GM10847 (cell line): ENCODE data around the gene ZNF785.

Experiments used
- POLR2A ChIP-seq: IDR thresholded peaks from 2 replicates; pipeline ENCODE4 v1.6.1; 2011; ENCODE audit not compliant: insufficient read length; ENCODE audit errors: extremely low read depth

Gene ZNF785

DNA sequence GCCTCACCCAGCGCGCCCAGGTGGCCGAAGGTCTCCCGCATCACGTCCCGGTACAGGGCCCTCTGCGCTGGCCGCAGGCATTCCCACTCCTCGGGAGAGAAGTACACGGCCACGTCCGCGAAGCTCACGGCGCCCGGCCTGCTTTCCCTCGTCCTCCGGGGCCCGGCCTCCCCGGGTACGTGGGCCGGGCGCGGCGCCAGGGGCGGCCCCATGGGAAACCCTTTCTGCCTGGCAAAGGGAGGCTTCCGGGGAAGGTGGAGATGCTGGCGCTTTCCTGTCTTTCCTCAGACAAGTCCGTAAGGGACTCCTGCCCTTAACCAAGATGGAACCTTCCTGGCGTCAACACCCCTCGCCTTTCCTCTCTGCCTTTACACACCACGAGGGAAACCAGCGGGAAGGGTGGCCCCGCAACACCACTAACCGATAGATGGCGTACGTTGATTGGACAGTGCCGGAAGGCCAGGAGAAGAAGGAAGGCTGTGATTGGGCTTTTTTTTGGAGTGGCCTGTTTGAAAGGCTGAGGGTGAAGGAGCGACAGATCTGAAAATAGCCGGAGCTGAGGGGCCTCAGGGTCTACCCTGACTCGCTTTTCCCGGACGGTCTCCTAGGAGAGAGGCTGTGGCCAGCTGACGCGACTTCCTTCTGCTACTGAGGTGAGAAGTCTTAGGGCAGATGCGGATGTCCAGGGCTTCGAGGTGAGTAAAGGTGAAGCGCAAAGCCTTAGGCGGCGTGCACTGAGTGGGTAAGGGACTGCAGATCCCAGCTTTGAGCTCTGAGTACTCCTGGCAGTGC, at the start of gene ZNF785:
TSS of gene ZNF785 (minus strand) at position 298 of the 792 bp plus-strand sequence. CDS start at position 212, 86 bp downstream.
- peak; percentile 25 for TF ChIP-seq POLR2A

DNA sequence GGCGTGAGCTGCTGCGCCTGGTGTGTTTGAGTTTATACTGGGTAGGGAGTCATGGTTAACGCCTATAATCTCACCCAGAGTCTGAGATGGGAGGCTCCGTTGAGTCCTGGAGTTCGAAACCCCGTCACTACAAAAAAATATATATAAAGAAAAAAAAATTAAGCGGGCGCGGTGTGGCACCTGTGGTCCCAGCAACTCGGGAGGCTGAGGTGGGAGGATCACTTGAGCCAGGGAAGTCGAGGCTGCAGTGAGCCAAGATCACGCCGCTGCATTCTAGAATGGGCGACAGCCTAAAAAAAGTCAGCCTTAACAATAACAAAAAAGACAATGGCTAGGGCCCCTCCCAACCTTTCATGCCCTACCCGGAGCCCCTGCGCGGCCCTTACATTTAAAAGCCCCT, 48.0 kb upstream of the ZNF785 start:
- no peak for TF ChIP-seq POLR2A

DNA sequence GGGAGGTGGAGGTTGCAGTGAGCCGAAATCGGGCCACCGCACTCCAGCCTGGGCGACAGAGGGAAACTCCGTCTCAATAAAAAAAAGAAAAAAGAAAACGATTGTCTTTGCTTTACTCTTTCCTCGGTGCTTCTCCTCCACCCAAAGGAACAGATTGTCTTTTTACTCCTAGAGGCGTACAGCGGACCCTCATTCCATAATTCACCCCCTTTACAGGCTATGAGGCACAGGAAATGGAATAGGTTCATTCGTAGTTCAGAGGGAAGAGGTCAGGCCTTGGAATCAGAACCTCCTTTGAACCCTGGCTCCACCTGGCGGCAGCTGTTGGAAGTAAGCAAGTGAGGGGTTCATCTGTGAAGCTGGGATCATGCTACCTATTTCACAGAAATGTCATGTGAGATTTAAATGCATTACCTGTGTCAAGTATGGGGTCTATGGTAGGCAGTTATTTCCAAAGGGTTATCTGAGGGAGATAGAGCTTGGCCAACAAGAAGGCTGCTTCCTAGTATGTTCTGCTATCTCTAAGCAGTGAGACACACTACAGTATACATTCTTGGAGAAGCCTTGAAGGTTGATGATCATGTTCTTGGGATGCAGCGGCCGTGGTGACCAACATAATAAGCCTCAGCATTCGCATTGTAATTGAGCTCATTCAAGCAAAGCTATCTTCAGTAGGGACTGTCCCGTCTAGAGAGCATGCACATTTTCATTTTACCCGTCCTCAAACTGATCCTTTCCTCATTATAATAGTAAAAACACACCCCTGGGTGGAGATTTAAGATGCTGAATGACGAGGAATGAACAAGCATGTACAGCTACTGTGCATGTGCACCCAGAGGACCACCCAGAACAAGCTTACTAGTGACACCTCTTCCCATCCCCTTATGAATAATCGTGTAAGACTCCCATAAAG, 43.4 kb upstream of the ZNF785 start:
- TF ChIP-seq POLR2A = no peak

DNA sequence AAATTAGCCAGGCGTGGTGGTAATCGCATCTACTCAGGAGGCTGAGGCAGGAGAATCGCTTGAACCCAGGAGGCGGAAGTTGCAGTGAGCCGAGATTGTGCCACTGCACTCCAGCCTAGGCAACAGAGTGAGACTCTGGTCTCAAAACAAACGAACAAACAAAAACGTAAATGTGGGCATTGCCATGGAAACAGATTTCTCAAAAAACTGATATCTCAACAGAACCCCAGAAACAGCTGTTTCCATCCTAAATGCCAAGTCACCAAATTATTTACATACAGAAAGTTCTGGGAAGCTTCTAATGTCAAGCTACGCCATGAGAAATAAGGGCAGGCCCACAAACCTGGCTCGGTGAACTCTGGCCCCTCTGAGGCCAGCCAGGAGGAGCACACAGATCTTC, 40.7 kb upstream of the ZNF785 start:
- no peak for TF ChIP-seq POLR2A

DNA sequence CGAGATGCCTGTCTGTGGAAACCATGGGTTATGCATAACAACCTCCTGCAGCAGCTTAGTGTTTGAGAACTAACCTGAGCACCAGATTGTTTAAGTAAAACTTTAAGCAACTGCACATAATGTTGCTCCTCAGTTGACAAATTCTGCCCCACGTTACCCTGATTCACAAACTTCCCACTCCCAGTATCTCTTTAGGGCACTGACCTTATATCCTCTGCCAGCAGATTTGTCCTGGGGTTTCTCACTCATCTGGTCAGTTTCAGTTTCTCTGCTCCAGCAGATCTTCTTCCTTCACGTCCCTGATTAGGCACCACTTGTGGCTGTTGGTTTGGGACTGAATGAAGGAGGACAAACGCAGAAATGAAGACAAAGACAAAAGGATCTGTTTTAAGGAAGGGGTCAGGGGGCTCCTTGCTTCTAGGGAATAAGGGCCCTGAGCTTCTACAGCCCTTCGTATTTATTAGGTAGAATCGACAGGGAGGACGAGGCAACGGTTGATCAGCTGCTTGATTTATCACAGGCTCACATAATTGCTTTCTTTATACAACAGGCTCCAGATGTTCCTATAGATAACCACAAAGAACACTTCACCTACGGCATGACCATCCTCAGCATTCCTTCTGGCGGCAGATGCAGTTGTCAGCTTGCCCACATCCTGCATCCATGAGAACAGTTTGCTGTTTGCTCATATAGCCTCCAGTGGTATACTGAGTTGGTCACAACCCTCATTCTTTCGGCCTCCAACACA, 38.2 kb upstream of the ZNF785 start:
- no peak for TF ChIP-seq POLR2A

DNA sequence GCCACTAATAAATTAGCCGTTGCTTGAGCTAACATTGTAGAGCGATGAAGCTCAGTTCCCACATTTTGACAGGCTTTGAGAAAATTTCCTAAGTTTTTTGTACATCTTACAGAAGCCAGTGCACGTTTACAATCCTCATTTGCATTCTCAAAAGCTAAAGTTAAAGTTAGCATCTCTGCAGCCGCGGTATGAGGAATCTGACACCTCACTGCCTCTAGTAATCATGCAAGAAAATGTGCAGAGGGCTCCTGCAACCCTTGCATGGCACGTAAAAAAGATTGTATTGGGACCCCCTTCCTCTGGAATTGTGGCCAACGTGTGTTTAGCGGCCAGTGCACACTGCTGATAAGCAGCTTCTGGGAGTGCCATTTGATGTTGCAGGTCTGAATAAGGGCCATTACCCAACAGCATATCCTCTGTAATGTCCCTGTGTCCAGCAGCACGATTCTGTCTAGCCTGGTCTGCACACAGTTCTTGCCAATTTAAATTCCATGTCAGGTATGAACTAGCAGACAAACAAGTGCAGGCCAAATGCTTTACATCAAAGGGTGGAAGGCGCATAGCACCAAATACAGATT, 37.0 kb upstream of the ZNF785 start:
- no peak for TF ChIP-seq POLR2A

DNA sequence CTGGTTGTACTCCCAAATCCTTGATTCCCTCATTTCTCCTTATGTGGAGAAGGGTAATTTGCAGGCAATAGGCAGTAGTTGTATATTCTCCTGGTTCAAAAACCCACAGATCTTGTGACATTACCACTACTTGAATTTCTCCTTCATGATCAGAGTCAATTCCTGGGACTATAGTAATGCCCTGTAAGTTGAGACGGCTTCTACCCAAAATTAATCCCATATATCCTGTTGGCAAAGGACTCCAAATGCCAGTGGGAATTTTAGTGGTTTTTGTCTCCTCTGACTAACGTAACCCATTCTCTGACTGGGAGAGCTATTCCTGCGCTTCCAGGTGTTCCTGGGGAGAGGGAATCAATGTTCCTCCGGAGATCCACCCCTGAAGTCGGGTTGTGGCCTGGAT, 36.3 kb upstream of the ZNF785 start:
- TF ChIP-seq POLR2A = no peak

DNA sequence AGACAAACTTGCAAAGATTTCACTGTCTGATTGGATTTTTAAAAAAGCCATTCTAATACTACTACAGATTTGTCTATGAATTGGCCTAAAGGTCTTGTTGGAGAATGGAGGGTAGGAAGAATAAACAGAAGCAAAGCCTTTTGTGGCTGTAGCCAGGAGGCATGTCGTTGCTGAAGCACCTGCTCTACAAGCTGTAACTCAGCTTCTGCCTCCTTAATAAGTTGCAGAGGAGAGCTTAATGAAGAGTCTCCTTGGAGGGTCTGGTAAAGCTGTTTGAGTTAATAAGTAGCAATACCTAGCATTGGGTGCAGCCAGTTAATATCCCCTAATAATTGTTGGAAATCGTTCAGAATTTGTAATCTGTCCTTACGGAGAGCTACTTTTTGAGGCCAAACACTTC, 34.7 kb upstream of the ZNF785 start:
- no peak for TF ChIP-seq POLR2A

DNA sequence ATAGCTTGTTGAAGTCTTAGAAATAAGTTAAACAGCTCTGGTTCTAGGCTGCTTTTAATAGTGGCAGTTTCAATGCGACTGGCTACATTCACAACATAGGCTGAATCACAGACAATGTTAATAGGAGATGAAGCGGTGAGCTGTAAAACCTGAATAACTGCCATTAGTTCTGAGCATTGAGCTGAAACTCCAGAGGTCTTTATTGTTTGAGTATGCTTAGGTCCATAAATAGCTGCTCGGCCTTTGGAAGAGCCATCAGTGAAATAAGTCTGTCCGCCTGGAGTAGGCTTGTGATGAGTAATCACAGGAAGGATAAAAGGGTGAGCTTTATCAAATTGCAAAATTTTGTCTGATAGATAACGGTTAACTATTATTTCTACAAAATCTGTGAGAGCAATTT, 34.1 kb upstream of the ZNF785 start:
- TF ChIP-seq POLR2A = no peak

DNA sequence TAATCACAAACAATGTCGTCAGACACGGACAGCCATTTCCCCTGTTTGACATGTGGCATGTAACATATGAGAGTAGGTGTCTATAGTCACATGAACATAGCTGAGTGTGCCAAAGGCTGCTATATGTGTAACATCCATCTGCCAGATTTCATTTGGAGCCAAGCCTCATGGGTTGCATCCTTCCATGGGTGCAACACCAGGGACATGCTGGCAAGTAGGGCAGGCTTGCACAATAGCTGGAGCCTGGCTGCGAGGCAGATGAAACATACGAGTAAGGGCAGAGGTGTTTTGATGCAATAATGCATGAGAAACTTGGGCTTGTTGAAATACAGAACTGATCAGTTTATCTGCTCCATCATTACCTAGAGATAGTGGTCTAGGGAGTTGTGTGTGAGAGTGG, 33.7 kb upstream of the ZNF785 start:
- no peak for TF ChIP-seq POLR2A

DNA sequence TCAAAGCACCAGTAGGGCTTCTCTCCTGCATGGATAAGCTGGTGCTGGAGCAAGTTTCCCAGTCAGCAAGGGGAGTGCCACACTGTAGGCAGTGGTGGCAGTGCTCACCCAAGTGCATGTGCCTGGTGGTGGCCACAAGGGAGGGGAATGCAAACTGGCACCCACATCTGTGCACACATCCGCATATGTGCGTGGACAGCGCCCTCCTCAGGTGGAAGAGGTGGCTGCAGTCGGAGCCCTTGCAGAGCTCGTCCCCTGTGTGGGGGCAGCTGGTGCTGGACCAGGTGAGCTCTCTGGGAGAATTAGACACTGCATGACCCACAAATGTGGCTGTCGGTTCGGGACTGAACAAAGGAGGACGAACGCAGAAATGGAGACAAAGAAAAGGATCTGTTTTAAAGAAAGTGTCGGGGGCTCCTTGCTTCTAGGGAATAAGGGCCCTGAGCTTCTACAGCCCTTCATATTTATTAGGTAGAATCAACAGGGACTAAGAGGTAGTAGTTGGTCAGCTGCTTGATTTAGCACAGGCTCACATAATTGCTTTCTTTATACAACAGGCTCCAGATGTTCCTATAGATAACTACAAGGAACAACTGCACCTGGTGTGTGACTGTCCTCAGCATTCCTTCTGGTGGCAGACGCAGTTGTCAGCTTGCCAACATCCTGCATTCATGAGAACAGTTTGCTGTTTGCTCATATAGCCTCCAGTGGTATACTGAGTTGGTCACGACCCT, 30.0 kb upstream of the ZNF785 start:
- no peak for TF ChIP-seq POLR2A

DNA sequence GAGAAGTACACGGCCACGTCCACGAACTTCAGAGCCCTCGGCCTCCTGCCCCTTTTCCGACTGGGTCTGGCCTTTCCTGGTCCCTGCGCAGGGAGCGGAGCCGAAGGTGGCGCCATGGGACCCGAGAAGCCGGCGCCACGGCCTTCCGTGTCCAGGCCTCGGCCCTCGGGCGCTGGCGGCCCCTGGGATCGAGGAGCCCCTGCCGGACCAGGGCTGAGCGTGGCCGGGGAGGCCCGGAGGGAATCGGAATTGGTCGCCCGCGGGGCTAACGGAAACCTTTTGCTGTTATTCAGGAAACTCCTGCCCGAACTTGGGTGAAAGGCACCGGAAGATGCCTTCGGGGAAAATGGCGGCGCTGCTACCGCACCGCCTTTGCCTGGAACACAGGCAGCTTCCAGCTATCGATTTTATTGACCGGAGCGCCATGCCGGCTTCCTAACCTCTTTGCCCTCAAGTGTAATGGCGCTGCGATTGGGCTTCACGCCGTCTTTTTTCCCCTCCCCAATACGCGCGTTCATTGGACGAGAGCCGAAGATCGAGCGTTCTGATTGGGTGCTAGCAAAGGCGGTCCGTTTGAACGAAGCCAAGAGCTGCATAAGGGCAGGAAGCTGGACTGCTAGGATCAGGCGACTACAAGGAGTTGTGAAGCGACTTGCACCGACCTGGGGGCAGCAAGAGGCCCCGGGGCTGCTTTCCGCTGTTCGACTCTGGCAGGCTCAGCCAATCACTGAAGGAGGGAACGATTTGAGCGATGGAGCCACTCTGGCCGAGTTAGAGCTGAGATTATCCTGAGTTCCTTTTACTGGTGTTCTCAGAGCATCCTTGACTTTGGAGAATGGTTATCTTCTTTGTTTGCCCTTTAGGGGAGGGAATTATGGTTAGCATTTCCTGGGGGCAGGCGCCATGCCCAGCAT, 24.7 kb upstream of the ZNF785 start, which contains the start of gene ZNF689:
TSS of gene ZNF689 (minus strand) at position 464 of the 914 bp plus-strand sequence. CDS start at position 116, 348 bp downstream.
- peak; percentile 40 for TF ChIP-seq POLR2A
